Panc1 (cell line): ENCODE measurements around the gene PITPNB.

ENCODE experiments used
- REST ChIP-seq, 2 experiments: IDR thresholded peaks; 2 replicates each; pipeline ENCODE4 v1.6.1; 2011 to 2012; ENCODE audit warnings: low read depth in 2 of 2, control low read depth in 1 of 2, low read length in 1 of 2, mild to moderate bottlenecking in 1 of 2, moderate library complexity in 1 of 2; ENCODE audit not compliant: insufficient read depth in 1 of 2
- TCF7L2 ChIP-seq: IDR thresholded peaks from 2 replicates; pipeline ENCODE4 v1.6.1; 2011; ENCODE audit warnings: mild to moderate bottlenecking, low read depth, low read length, inconsistent platforms
- TF ChIP-seq, protein P1 (sequence below): fragments of 450-650 bp; IDR thresholded peaks from 2 replicates; pipeline ENCODE4 v1.5.1; 2017; ENCODE audit warnings: mild to moderate bottlenecking

DNA sequence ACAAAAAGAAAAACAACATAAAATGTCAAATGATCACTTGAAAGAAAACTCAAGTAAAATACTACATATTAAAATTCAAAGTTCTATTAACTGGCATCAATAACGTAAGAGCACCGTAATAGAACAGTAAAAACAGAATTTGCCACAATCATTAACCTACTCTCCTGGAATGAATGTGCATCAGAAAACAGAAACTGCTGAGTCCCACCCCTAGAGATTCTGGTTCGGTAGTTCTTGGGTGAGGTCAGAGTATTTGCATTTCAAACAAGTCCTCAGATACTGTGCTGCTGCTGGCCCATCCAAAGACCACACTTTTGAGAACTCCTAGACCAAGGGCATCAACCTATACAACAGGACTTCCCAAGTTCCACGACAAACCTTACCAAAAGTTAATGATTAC, 23.5 kb downstream of the PITPNB start:
- TF ChIP-seq, protein P1, sequence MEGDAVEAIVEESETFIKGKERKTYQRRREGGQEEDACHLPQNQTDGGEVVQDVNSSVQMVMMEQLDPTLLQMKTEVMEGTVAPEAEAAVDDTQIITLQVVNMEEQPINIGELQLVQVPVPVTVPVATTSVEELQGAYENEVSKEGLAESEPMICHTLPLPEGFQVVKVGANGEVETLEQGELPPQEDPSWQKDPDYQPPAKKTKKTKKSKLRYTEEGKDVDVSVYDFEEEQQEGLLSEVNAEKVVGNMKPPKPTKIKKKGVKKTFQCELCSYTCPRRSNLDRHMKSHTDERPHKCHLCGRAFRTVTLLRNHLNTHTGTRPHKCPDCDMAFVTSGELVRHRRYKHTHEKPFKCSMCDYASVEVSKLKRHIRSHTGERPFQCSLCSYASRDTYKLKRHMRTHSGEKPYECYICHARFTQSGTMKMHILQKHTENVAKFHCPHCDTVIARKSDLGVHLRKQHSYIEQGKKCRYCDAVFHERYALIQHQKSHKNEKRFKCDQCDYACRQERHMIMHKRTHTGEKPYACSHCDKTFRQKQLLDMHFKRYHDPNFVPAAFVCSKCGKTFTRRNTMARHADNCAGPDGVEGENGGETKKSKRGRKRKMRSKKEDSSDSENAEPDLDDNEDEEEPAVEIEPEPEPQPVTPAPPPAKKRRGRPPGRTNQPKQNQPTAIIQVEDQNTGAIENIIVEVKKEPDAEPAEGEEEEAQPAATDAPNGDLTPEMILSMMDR, result no peak
- TF ChIP-seq TCF7L2, result no peak
- no peak for TF ChIP-seq REST (IDR thresholded peaks at IDR 0.05; ENCODE audit: insufficient read depth in 1 of 2, low read depth in 2 of 2, low read length in 1 of 2)
